ENCODE results near the gene SYT7. TPM values are rescaled to one million over a fixed set of nuclear protein-coding genes. Genes with fewer than 3 reads are reported as not detected.

SYT7 gene
- total and polyA plus RNA-seq, 2 donors (not counting 1 experiment from before 2014, with no cell fraction given) = not detected

GRCh38 chr11:61528114-61528513, 52.8 kb downstream of the SYT7 start:
- Histone ChIP-seq H3K27me3 (replicated peaks in 1 of 4; ENCODE audit: control extremely low read depth in 1 of 4, control insufficient read depth in 3 of 4, insufficient read depth in 4 of 4, low read length in 3 of 4) (peaks cover 0 to 13% (median under 1%) of the 10 kb centered on the region in 4 experiments), H3K27ac (ENCODE audit: low read length in 2 of 2) (no peak overlapping the region), H4K20me1 (ENCODE audit: control insufficient read depth, insufficient read depth, low read length, poor library complexity, severe bottlenecking) (no peaks in the 10 kb centered on the region), H3K79me2 (ENCODE audit: control insufficient read depth, insufficient read depth, low read length) (no peaks in the 10 kb centered on the region), H3K9ac (ENCODE audit: low read length) (no peak overlapping the region), H2AFZ (ENCODE audit: insufficient read depth, low read depth, low read length, poor library complexity, severe bottlenecking) (no peak overlapping the region), H3K4me2 (replicated peaks; ENCODE audit: low read depth, low read length, poor library complexity, severe bottlenecking) (no peak overlapping the region), H3K4me1 (ENCODE audit: control insufficient read depth in 2 of 2, insufficient read depth in 2 of 2, low read length in 2 of 2) (no peaks in the 10 kb centered on the region), H3K9me3 (ENCODE audit: control extremely low read depth in 1 of 3, control insufficient read depth in 2 of 3, insufficient read depth in 1 of 3, low read length in 2 of 3) (no peaks in the 10 kb centered on the region), H3K36me3 (replicated peaks in 1 of 2; ENCODE audit: control extremely low read depth in 1 of 2, control insufficient read depth in 1 of 2, extremely low read depth in 1 of 2, insufficient read depth in 2 of 2, low read length in 1 of 2) (no peaks in the 10 kb centered on the region), H3K4me3 (ENCODE audit: control extremely low read depth in 1 of 5, extremely low read depth in 1 of 5, insufficient read depth in 1 of 5, low read depth in 2 of 5, low read length in 4 of 5) (no peak overlapping the region)
- no peak for DNase-seq
- Mint-ChIP-seq H3K4me3 (no peak overlapping the region), H3K27ac (no peak overlapping the region), H3K9me3 (ENCODE audit: insufficient read depth) (no peaks in the 10 kb centered on the region), H3K27me3 (peaks cover 32% of the 10 kb centered on the region), H3K4me1 (no peaks in the 10 kb centered on the region)
- intact Hi-C loops (cut with micrococcal nuclease) = no loop called here
- WGBS (ENCODE audit: insufficient coverage) = 82% methylated on average over 7 of the region's 14 CpGs
- TF ChIP-seq, protein P1, sequence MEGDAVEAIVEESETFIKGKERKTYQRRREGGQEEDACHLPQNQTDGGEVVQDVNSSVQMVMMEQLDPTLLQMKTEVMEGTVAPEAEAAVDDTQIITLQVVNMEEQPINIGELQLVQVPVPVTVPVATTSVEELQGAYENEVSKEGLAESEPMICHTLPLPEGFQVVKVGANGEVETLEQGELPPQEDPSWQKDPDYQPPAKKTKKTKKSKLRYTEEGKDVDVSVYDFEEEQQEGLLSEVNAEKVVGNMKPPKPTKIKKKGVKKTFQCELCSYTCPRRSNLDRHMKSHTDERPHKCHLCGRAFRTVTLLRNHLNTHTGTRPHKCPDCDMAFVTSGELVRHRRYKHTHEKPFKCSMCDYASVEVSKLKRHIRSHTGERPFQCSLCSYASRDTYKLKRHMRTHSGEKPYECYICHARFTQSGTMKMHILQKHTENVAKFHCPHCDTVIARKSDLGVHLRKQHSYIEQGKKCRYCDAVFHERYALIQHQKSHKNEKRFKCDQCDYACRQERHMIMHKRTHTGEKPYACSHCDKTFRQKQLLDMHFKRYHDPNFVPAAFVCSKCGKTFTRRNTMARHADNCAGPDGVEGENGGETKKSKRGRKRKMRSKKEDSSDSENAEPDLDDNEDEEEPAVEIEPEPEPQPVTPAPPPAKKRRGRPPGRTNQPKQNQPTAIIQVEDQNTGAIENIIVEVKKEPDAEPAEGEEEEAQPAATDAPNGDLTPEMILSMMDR (IDR thresholded peaks at IDR 0.05) = no peak
- TF ChIP-seq EZH2 (IDR thresholded peaks at IDR 0.05; ENCODE audit: borderline replicate concordance, insufficient read depth, low read depth, low read length, poor library complexity, severe bottlenecking) = no peak
- ChIA-PET CTCF (no interaction called here), POLR2A (no interaction called here)
- no peak for ATAC-seq (ENCODE audit: low read depth)

- H3K4me1 Mint-ChIP-seq = no peaks in the 10 kb centered on the region
- CTCF ChIA-PET = interaction anchor here (2.2 kb wide), 1 partner anchor 10 kb away, joined by 10 read pairs; no protein-coding TSS in a partner anchor
These were observed 53.7 kb downstream of the SYT7 start for GRCh38 chr11:61526956-61527731.

More at GRCh38 chr11:61526956-61527731, 53.7 kb downstream of the SYT7 start:
- intact Hi-C loops (cut with micrococcal nuclease) = no loop called here
- Histone ChIP-seq H3K27ac (ENCODE audit: low read length in 2 of 2) (no peak overlapping the region), H2AFZ (ENCODE audit: insufficient read depth, low read depth, low read length, poor library complexity, severe bottlenecking) (no peak overlapping the region), H4K20me1 (ENCODE audit: control insufficient read depth, insufficient read depth, low read length, poor library complexity, severe bottlenecking) (no peaks in the 10 kb centered on the region), H3K4me3 (ENCODE audit: control extremely low read depth in 1 of 5, extremely low read depth in 1 of 5, insufficient read depth in 1 of 5, low read depth in 2 of 5, low read length in 4 of 5) (no peak overlapping the region), H3K36me3 (replicated peaks in 1 of 2; ENCODE audit: control extremely low read depth in 1 of 2, control insufficient read depth in 1 of 2, extremely low read depth in 1 of 2, insufficient read depth in 2 of 2, low read length in 1 of 2) (no peaks in the 10 kb centered on the region), H3K27me3 (replicated peaks in 1 of 4; ENCODE audit: control extremely low read depth in 1 of 4, control insufficient read depth in 3 of 4, insufficient read depth in 4 of 4, low read length in 3 of 4) (peaks cover 0 to 9% (median under 1%) of the 10 kb centered on the region in 4 experiments), H3K9ac (ENCODE audit: low read length) (no peak overlapping the region), H3K4me2 (replicated peaks; ENCODE audit: low read depth, low read length, poor library complexity, severe bottlenecking) (no peak overlapping the region), H3K9me3 (ENCODE audit: control extremely low read depth in 1 of 3, control insufficient read depth in 2 of 3, insufficient read depth in 1 of 3, low read length in 2 of 3) (no peaks in the 10 kb centered on the region), H3K4me1 (ENCODE audit: control insufficient read depth in 2 of 2, insufficient read depth in 2 of 2, low read length in 2 of 2) (no peaks in the 10 kb centered on the region), H3K79me2 (ENCODE audit: control insufficient read depth, insufficient read depth, low read length) (no peaks in the 10 kb centered on the region)
- ATAC-seq (ENCODE audit: low read depth) (no peak), DNase-seq (no peak)
- no peak overlapping the region for H3K27ac Mint-ChIP-seq
- no peak for TF ChIP-seq EZH2 (IDR thresholded peaks at IDR 0.05; ENCODE audit: borderline replicate concordance, insufficient read depth, low read depth, low read length, poor library complexity, severe bottlenecking)
- TF ChIP-seq, protein P1 (IDR thresholded peaks at IDR 0.05) = no peak
- H3K9me3 Mint-ChIP-seq (ENCODE audit: insufficient read depth) = no peaks in the 10 kb centered on the region
- POLR2A ChIA-PET = no interaction called here
- 73% methylated on average over 15 of the region's 20 CpGs for WGBS (ENCODE audit: insufficient coverage)
- no peak overlapping the region for H3K4me3 Mint-ChIP-seq
- peaks cover 32% of the 10 kb centered on the region for H3K27me3 Mint-ChIP-seq
